Measurements from ENCODE around the gene RHOC. TPM values are rescaled to one million over a fixed set of nuclear protein-coding genes. Genes with fewer than 3 reads are reported as not detected.
A peak's percentile ranks its signal among the peaks of the same experiment; 100 is the strongest.

RHOC gene
- total and polyA plus RNA-seq, 8 donors = 44.0 to 105 (median 73.8) TPM

GRCh38 chr1:112710159-112710558, 3.2 kb upstream of the RHOC start:
- 75 to 92% methylated on average over 7 of the region's 7 CpGs for WGBS, 2 donors
- Histone ChIP-seq H3K27ac (no peak overlapping the region), H3K27me3 (no peaks in the 10 kb centered on the region), H3K4me1 (peaks cover 0 to 21% (median 8%) of the 10 kb centered on the region in 3 donors), H3K36me3 (no peaks in the 10 kb centered on the region), H3K4me3 (no peak overlapping the region), H3K9me3 (no peaks in the 10 kb centered on the region)
- DNase-seq (no peak), FAIRE-seq (no peak), ATAC-seq (no peak)
- TF ChIP-seq CTCF (IDR thresholded peaks at IDR 0.05) = no peak
- intact Hi-C loops (cut with DNase I) = loop anchor here in 1 of 3 donors (10.0 kb wide), 1 partner anchor 335 kb away; no protein-coding TSS in a partner anchor

GRCh38 chr1:112708489-112708888, 1.6 kb upstream of the RHOC start:
- no peak for DNase-seq
- no peak for TF ChIP-seq CTCF (IDR thresholded peaks at IDR 0.05)
- no peak overlapping the region for H3K4me3 ChIP-seq
- no peaks in the 10 kb centered on the region for H3K36me3 ChIP-seq
- intact Hi-C loops (cut with DNase I) = loop anchor here in 2 of 3 donors (5.0 to 10.0 kb wide), 4 partner anchors 84 to 321 kb away; partner anchors contain the start of gene WNT2B (in 2 of the 2)
- no peaks in the 10 kb centered on the region for H3K9me3 ChIP-seq
- peaks cover 0 to 26% (median 8%) of the 10 kb centered on the region in 3 donors for H3K4me1 ChIP-seq
- H3K27ac ChIP-seq = no peak overlapping the region
- FAIRE-seq = no peak
- ATAC-seq = no peak
- H3K27me3 ChIP-seq = no peaks in the 10 kb centered on the region
- 86 to 88% methylated on average over 3 of the region's 3 CpGs for WGBS, 2 donors

- no peak for TF ChIP-seq CTCF (IDR thresholded peaks at IDR 0.05)
- no peak overlapping the region for H3K27ac ChIP-seq
- peaks cover 0 to 27% (median 8%) of the 10 kb centered on the region in 3 donors for H3K4me1 ChIP-seq
- DNase-seq = no peak
- intact Hi-C loops (cut with DNase I) = loop anchor here in 2 of 3 donors (5.0 to 10.0 kb wide), 4 partner anchors 83 to 321 kb away; partner anchors contain the start of gene WNT2B (in 2 of the 2)
- FAIRE-seq = no peak
- 71 to 76% methylated on average over 6 of the region's 6 CpGs for WGBS, 2 donors
- H3K36me3 ChIP-seq = no peaks in the 10 kb centered on the region
- no peaks in the 10 kb centered on the region for H3K27me3 ChIP-seq
- no peaks in the 10 kb centered on the region for H3K9me3 ChIP-seq
- no peak overlapping the region for H3K4me3 ChIP-seq
- no peak for ATAC-seq
Measured at GRCh38 chr1:112708002-112708448, 1.1 kb upstream of the RHOC start.

GRCh38 chr1:112707221-112708001, 484 bp upstream of the RHOC start:
- intact Hi-C loops (cut with DNase I) = loop anchor here in 2 of 3 donors (5.0 to 10.0 kb wide), 4 partner anchors 83 to 320 kb away; partner anchors contain the start of gene WNT2B (in 2 of the 2)
- peak; percentile 86 to 89 (median 88) for TF ChIP-seq CTCF (IDR thresholded peaks at IDR 0.05)
- WGBS, 2 donors = 3 to 4% methylated on average over 40 to 42 of the region's 42 CpGs

More at GRCh38 chr1:112707221-112708001, 484 bp upstream of the RHOC start:
- peak overlapping the region; percentile 63 to 99 (median 94) for H3K4me3 ChIP-seq
- FAIRE-seq (no peak), ATAC-seq (peak; percentile 76 to 85 (median 82)), DNase-seq (peak; percentile 87 to 94 (median 90))
- peaks cover 0 to 27% (median 8%) of the 10 kb centered on the region in 3 donors for H3K4me1 ChIP-seq
- H3K9me3 ChIP-seq = no peaks in the 10 kb centered on the region
- peak overlapping the region; percentile 76 to 92 (median 81) for H3K27ac ChIP-seq
- no peaks in the 10 kb centered on the region for H3K27me3 ChIP-seq
- H3K36me3 ChIP-seq = peaks cover 0 to 3% (median 0%) of the 10 kb centered on the region in 3 donors

Measured in pancreas (tissue), 10 donors.